Thoracic aorta (tissue), 2 donors: ENCODE measurements around the gene MYRIP. TPM values are rescaled to one million over a fixed set of nuclear protein-coding genes. Genes with fewer than 3 reads are reported as not detected.
A peak's percentile ranks its signal among the peaks of the same experiment; 100 is the strongest.

Source experiments
- ATAC-seq: fragments of 150-250 bp; one replicate; pipeline ENCODE4 v1.8.0; 2017; ENCODE audit warnings: low read depth; ENCODE audit not compliant: insufficient number of reproducible peaks, low FRiP score
- DNase-seq: peaks from one replicate; pipeline ENCODE4 v3.0.0-alpha.2; 2020; ENCODE audit warnings: low spot score
- H3K27ac ChIP-seq, 2 donors: fragments of 200-600 bp; sonication (generic); 1 replicate in 1 of 2; 2 replicates in 1 of 2; pipeline ENCODE4 v1.5.1; 2016; ENCODE audit warnings: mild to moderate bottlenecking in 2 of 2, moderate library complexity in 2 of 2
- H3K27me3 ChIP-seq: fragments of 200-600 bp; sonication (generic); replicated peaks from 2 replicates; pipeline ENCODE4 v1.6.0; 2016; ENCODE audit warnings: mild to moderate bottlenecking; ENCODE audit not compliant: insufficient read depth
- H3K36me3 ChIP-seq: fragments of 200-600 bp; sonication (generic); one replicate; pipeline ENCODE4 v1.5.1; 2016
- H3K4me1 ChIP-seq, 2 donors: fragments of 200-600 bp; sonication (generic); 1 replicate in 1 of 2; 2 replicates in 1 of 2; pipeline versions ENCODE4 v1.5.1 to v1.6.0; 2016; ENCODE audit warnings: low read depth in 2 of 2, mild to moderate bottlenecking in 1 of 2; ENCODE audit not compliant: control insufficient read depth in 1 of 2
- H3K4me3 ChIP-seq: fragments of 200-600 bp; sonication (generic); 2 replicates; pipeline ENCODE4 v1.5.1; 2016; ENCODE audit warnings: mild to moderate bottlenecking
- H3K9me3 ChIP-seq: fragments of 200-600 bp; sonication (generic); 2 replicates; pipeline ENCODE4 v1.5.1; 2016
- total RNA-seq, 2 donors: library from RNA; depleted of rRNA; stranded (reverse); fragments of >200 nt; gene quantifications; one replicate each; pipeline versions ENCODE4 v1.1.0 to v1.2.3, GENCODE V29; 2016
- TF ChIP-seq, protein P1 (sequence below): fragments of 200-600 bp; sonication (generic); IDR thresholded peaks from one replicate; pipeline ENCODE4 v1.5.1; 2019; ENCODE audit warnings: antibody characterized with exemption

MYRIP gene
- total RNA-seq, 2 donors from 2014 or later: 1.5 to 5.1 TPM

DNA sequence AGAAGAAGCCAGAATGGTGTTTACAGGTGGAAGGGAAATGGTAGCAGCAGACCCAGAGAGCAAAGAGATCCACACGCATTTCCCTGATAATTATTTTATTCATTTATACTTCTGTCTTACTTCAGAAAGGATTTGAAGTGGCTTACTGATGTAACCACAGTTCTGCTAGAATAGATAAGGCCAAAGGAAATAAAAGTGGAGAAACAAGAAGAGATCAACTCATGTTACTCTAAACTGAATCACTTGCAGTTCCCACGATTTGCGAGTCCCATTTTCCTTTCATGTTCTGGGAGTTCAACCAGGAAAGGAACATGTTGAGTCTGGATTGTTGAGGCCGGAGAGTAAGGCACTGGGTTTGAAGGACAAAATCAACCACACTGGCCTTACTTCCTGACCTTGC is 151.8 kb downstream of the MYRIP start:
- no peaks in the 10 kb centered on the region for H3K27me3 ChIP-seq
- ATAC-seq (no peak), DNase-seq (no peak)
- peaks cover 26 to 41% of the 10 kb centered on the region in 2 donors for H3K4me1 ChIP-seq
- no peaks in the 10 kb centered on the region for H3K36me3 ChIP-seq
- TF ChIP-seq, protein P1, sequence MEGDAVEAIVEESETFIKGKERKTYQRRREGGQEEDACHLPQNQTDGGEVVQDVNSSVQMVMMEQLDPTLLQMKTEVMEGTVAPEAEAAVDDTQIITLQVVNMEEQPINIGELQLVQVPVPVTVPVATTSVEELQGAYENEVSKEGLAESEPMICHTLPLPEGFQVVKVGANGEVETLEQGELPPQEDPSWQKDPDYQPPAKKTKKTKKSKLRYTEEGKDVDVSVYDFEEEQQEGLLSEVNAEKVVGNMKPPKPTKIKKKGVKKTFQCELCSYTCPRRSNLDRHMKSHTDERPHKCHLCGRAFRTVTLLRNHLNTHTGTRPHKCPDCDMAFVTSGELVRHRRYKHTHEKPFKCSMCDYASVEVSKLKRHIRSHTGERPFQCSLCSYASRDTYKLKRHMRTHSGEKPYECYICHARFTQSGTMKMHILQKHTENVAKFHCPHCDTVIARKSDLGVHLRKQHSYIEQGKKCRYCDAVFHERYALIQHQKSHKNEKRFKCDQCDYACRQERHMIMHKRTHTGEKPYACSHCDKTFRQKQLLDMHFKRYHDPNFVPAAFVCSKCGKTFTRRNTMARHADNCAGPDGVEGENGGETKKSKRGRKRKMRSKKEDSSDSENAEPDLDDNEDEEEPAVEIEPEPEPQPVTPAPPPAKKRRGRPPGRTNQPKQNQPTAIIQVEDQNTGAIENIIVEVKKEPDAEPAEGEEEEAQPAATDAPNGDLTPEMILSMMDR: no peak
- H3K27ac ChIP-seq: peak overlapping the region; percentile 39 to 58
- no peaks in the 10 kb centered on the region for H3K9me3 ChIP-seq
- peak overlapping the region; percentile 2 for H3K4me3 ChIP-seq

DNA sequence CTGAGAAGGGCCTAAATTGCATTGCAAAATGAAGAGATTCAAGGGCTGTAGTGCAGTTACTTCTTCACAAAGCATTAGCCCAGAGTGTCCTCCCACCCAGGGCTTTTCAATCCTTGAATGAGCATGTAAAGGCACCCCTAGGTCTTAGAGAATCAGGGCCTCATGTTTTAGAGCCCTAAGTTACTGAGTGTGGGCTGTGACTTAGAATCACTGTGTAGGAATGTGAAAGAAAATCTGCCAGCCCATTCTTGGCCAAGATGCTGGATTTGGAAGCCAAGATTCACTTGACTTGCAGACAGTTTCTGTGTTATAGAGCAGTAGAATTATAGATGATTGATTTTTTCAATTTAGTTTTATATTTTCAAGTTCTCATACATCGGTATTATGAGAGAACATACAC is 153.2 kb downstream of the MYRIP start:
- Histone ChIP-seq H3K36me3 (no peaks in the 10 kb centered on the region), H3K4me3 (no peak overlapping the region), H3K9me3 (no peaks in the 10 kb centered on the region), H3K27me3 (no peaks in the 10 kb centered on the region), H3K4me1 (peaks cover 26 to 43% of the 10 kb centered on the region in 2 donors), H3K27ac (no peak overlapping the region)
- ATAC-seq (no peak), DNase-seq (no peak)
- TF ChIP-seq, protein P1: no peak

GRCh38 chr3:39965461-39965860 is 156.1 kb downstream of the MYRIP start:
- H3K4me3 ChIP-seq: no peak overlapping the region
- no peak for ATAC-seq
- H3K27me3 ChIP-seq: no peaks in the 10 kb centered on the region
- TF ChIP-seq, protein P1: no peak
- H3K9me3 ChIP-seq: no peaks in the 10 kb centered on the region
- H3K36me3 ChIP-seq: no peaks in the 10 kb centered on the region
- peaks cover 23 to 36% of the 10 kb centered on the region in 2 donors for H3K4me1 ChIP-seq
- no peak for DNase-seq
- no peak overlapping the region for H3K27ac ChIP-seq

- no peak overlapping the region for H3K4me3 ChIP-seq
- no peaks in the 10 kb centered on the region for H3K27me3 ChIP-seq
- H3K27ac ChIP-seq: no peak overlapping the region
- ATAC-seq: no peak
- DNase-seq: no peak
- no peaks in the 10 kb centered on the region for H3K9me3 ChIP-seq
- H3K36me3 ChIP-seq: no peaks in the 10 kb centered on the region
- peaks cover 18 to 32% of the 10 kb centered on the region in 2 donors for H3K4me1 ChIP-seq
- TF ChIP-seq, protein P1: no peak
Observed at GRCh38 chr3:39965997-39966396, 156.6 kb downstream of the MYRIP start.

GRCh38 chr3:39970982-39971381 is 161.6 kb downstream of the MYRIP start:
- Histone ChIP-seq H3K27ac (no peak overlapping the region), H3K4me3 (no peak overlapping the region)

More at GRCh38 chr3:39970982-39971381, 161.6 kb downstream of the MYRIP start:
- DNase-seq (no peak), ATAC-seq (no peak)
- H3K27me3 ChIP-seq: no peaks in the 10 kb centered on the region
- H3K36me3 ChIP-seq: no peaks in the 10 kb centered on the region
- peaks cover 0 to 5% of the 10 kb centered on the region in 2 donors for H3K4me1 ChIP-seq
- TF ChIP-seq, protein P1: no peak
- H3K9me3 ChIP-seq: no peaks in the 10 kb centered on the region
